Osteocyte (in vitro differentiated cells): ENCODE data around the gene LIMCH1. TPM values are rescaled to one million over a fixed set of nuclear protein-coding genes. Genes with fewer than 3 reads are reported as not detected.
"Not testable (repeated sequence)": the region's sequence is repeated elsewhere in the genome, so short reads cannot be mapped to it uniquely, and the experiment has no call there.

Experiments
- DNase-seq: peaks from one replicate; pipeline ENCODE4 v3.0.0; 2021; ENCODE audit warnings: mixed read lengths; ENCODE audit not compliant: unreplicated experiment; ENCODE audit errors: extremely low spot score
- H3K27ac Mint-ChIP-seq: one replicate; pipeline ENCODE4 v1.8.0; 2021; ENCODE audit warnings: mild to moderate bottlenecking, mixed read lengths; ENCODE audit not compliant: unreplicated experiment
- H3K27me3 Mint-ChIP-seq: one replicate; pipeline ENCODE4 v1.8.0; 2021; ENCODE audit warnings: mixed read lengths; ENCODE audit not compliant: unreplicated experiment
- H3K36me3 Mint-ChIP-seq: one replicate; pipeline ENCODE4 v1.8.0; 2021; ENCODE audit warnings: mixed read lengths; ENCODE audit not compliant: unreplicated experiment
- H3K4me1 Mint-ChIP-seq: one replicate; pipeline ENCODE4 v1.8.0; 2021; ENCODE audit warnings: mixed read lengths; ENCODE audit not compliant: unreplicated experiment
- H3K4me3 Mint-ChIP-seq: one replicate; pipeline ENCODE4 v1.8.0; 2021; ENCODE audit warnings: mild to moderate bottlenecking, moderate library complexity, mixed read lengths; ENCODE audit not compliant: unreplicated experiment
- H3K9me3 Mint-ChIP-seq: one replicate; pipeline ENCODE4 v1.8.0; 2021; ENCODE audit warnings: mixed read lengths; ENCODE audit not compliant: unreplicated experiment
- CTCF ChIP-seq: fragments of 200-600 bp; sonication (generic); IDR thresholded peaks from 2 replicates; pipeline ENCODE4 v1.5.0; 2021; ENCODE audit warnings: antibody characterized with exemption, mild to moderate bottlenecking, moderate library complexity
- total RNA-seq: library from RNA; stranded (reverse); gene quantifications from 2 replicates; pipeline ENCODE4 v1.2.1, GENCODE V29; 2021

LIMCH1 gene
- total RNA-seq, 1 donor from 2014 or later: 0.43 TPM

- DNase-seq: no peak
- Mint-ChIP-seq H3K4me1 (no peaks in the 10 kb centered on the region), H3K27ac (no peak overlapping the region), H3K36me3 (no peaks in the 10 kb centered on the region), H3K27me3 (peaks cover 48% of the 10 kb centered on the region), H3K4me3 (no peak overlapping the region), H3K9me3 (no peaks in the 10 kb centered on the region)
- no peak for TF ChIP-seq CTCF
These were observed 193.7 kb downstream of the LIMCH1 start for GRCh38 chr4:41731569-41732126.

GRCh38 chr4:41734371-41734770, 196.4 kb downstream of the LIMCH1 start:
- no peak overlapping the region for H3K4me3 Mint-ChIP-seq
- no peak for TF ChIP-seq CTCF
- peaks cover 37% of the 10 kb centered on the region for H3K27me3 Mint-ChIP-seq
- H3K4me1 Mint-ChIP-seq: no peaks in the 10 kb centered on the region
- H3K27ac Mint-ChIP-seq: no peak overlapping the region
- H3K9me3 Mint-ChIP-seq: no peaks in the 10 kb centered on the region
- no peak for DNase-seq
- H3K36me3 Mint-ChIP-seq: no peaks in the 10 kb centered on the region

- H3K4me1 Mint-ChIP-seq, DNase-seq, H3K9me3 Mint-ChIP-seq, H3K4me3 Mint-ChIP-seq, H3K36me3 Mint-ChIP-seq, H3K27ac Mint-ChIP-seq: not testable (repeated sequence)
- H3K27me3 Mint-ChIP-seq: peaks cover 43% of the 10 kb centered on the region
These were observed 199.5 kb downstream of the LIMCH1 start for GRCh38 chr4:41737491-41737890.

GRCh38 chr4:41741354-41741753, 203.4 kb downstream of the LIMCH1 start:
- Mint-ChIP-seq H3K9me3 (no peaks in the 10 kb centered on the region), H3K27me3 (peaks cover 63% of the 10 kb centered on the region), H3K4me1 (peaks cover 4% of the 10 kb centered on the region), H3K27ac (no peak overlapping the region), H3K4me3 (no peak overlapping the region), H3K36me3 (peaks cover 1% of the 10 kb centered on the region)
- DNase-seq: no peak
- no peak for TF ChIP-seq CTCF

GRCh38 chr4:41744572-41745291, 206.8 kb downstream of the LIMCH1 start:
- DNase-seq: no peak
- no peak for TF ChIP-seq CTCF
- Mint-ChIP-seq H3K27me3 (peaks cover 87% of the 10 kb centered on the region), H3K27ac (no peak overlapping the region), H3K9me3 (no peaks in the 10 kb centered on the region), H3K36me3 (peaks cover 1% of the 10 kb centered on the region), H3K4me3 (no peak overlapping the region), H3K4me1 (peaks cover 4% of the 10 kb centered on the region)
